A549 (cell line): ENCODE measurements around the gene SPOP. TPM values are rescaled to one million over a fixed set of nuclear protein-coding genes. Genes with fewer than 3 reads are reported as not detected.
A peak's percentile ranks its signal among the peaks of the same experiment; 100 is the strongest.

Experiments used
- ATAC-seq, 2 experiments: fragments of 200-7000 bp in 1 of 2; fragments of >200 bp in 1 of 2; cut with Nextera tagmentation in 1 of 2; cut with Tn5 transposase in 1 of 2; 3 replicates each; pipeline versions ENCODE4 v1.8.0 to v1.9.1; 2018 to 2020; ENCODE audit warnings: mild to moderate bottlenecking in 1 of 2, moderate library complexity in 1 of 2
- CTCF ChIA-PET: fragments of 300-600 bp; sonication (Branson Sonifier 250); formaldehyde crosslinking; extraction: SDS; loops from one replicate; lab custom pipeline; 2021; ENCODE audit warnings: antibody characterized with exemption, inconsistent platforms; lab: Yijun Ruan, JAX
- POLR2A ChIA-PET: fragments of 350-600 bp; formaldehyde crosslinking; extraction: SDS; loops from one replicate; lab custom pipeline; 2021; ENCODE audit warnings: antibody characterized with exemption, inconsistent platforms; lab: Yijun Ruan, JAX
- DNase-seq, 2 experiments: peaks; one replicate each; pipeline versions ENCODE4 v3.0.0 to v3.0.0-alpha.2; 2011 to 2016; ENCODE audit warnings: low read depth in 1 of 2, low spot score in 1 of 2
- FAIRE-seq: peaks from 2 replicates; lab custom pipeline; 2011; peaks lifted over from hg19 to GRCh38; lab: Jason Lieb, UNC
- H3K27ac ChIP-seq, 2 experiments: fragments of >200 bp; sonication (Bioruptor Twin); formaldehyde crosslinking; 3 replicates each; pipeline ENCODE4 v1.5.1; 2016 to 2017
- H3K4me1 ChIP-seq: fragments of >200 bp; sonication (Bioruptor Twin); formaldehyde crosslinking; 3 replicates; pipeline ENCODE4 v1.6.1; 2016
- H3K4me2 ChIP-seq: fragments of >200 bp; sonication (Bioruptor Twin); formaldehyde crosslinking; 3 replicates; pipeline ENCODE4 v1.6.1; 2016
- H3K4me3 ChIP-seq: fragments of >200 bp; sonication (Bioruptor Twin); formaldehyde crosslinking; 3 replicates; pipeline ENCODE4 v1.5.1; 2016
- H3K9me3 ChIP-seq: fragments of >200 bp; sonication (Bioruptor Twin); formaldehyde crosslinking; 3 replicates; pipeline ENCODE4 v1.6.1; 2016
- BHLHE40 ChIP-seq: IDR thresholded peaks from 2 replicates; pipeline ENCODE4 v1.6.1; 2012; ENCODE audit warnings: low read depth, low read length, inconsistent platforms
- CEBPB ChIP-seq, 2 experiments: fragments of >200 bp in 1 of 2; sonication (Bioruptor Twin) in 1 of 2; formaldehyde crosslinking in 1 of 2; IDR thresholded peaks; 2 replicates each; pipeline ENCODE4 v1.6.1; 2012 to 2016
- CHD4 ChIP-seq: fragments of 200-600 bp; sonication (generic); IDR thresholded peaks from 2 replicates; pipeline ENCODE4 v1.6.1; 2016; ENCODE audit warnings: antibody characterized with exemption, mild to moderate bottlenecking, borderline replicate concordance
- E2F6 ChIP-seq: IDR thresholded peaks from 2 replicates; pipeline ENCODE4 v1.6.1; 2012; ENCODE audit warnings: low read depth, borderline replicate concordance
- EHF ChIP-seq: fragments of 250-450 bp; sonication (Bioruptor Pico); IDR thresholded peaks from 2 replicates; pipeline ENCODE4 v1.5.0; 2020; ENCODE audit warnings: mild to moderate bottlenecking
- EHMT2 ChIP-seq: fragments of 200-600 bp; sonication (generic); IDR thresholded peaks from 2 replicates; pipeline ENCODE4 v1.6.1; 2016; ENCODE audit warnings: antibody characterized with exemption, low read depth, mild to moderate bottlenecking, moderate library complexity
- ELK1 ChIP-seq: fragments of 150-350 bp; IDR thresholded peaks from 2 replicates; pipeline ENCODE4 v1.6.1; 2014; ENCODE audit warnings: low read depth, mild to moderate bottlenecking, low read length
- FOSL2 ChIP-seq, 2 experiments: fragments of 450-650 bp in 1 of 2; fragments of >200 bp in 1 of 2; sonication (Bioruptor Twin) in 1 of 2; formaldehyde crosslinking; IDR thresholded peaks; 2 replicates each; pipeline versions ENCODE4 v1.5.0 to v1.6.1; 2016 to 2020; ENCODE audit warnings: mild to moderate bottlenecking in 1 of 2, moderate library complexity in 1 of 2
- HEYL ChIP-seq: fragments of 250-450 bp; sonication (Bioruptor Pico); IDR thresholded peaks from 2 replicates; pipeline ENCODE4 v1.8.0; 2021; ENCODE audit warnings: mild to moderate bottlenecking, moderate library complexity
- HOXA7 ChIP-seq: fragments of 250-450 bp; sonication (Bioruptor Pico); IDR thresholded peaks from 2 replicates; pipeline ENCODE4 v1.5.0; 2020; ENCODE audit warnings: mild to moderate bottlenecking, moderate library complexity
- JUN ChIP-seq, 2 experiments: fragments of >200 bp; sonication (Bioruptor Twin); formaldehyde crosslinking; IDR thresholded peaks; 2 replicates in 1 of 2; 3 replicates in 1 of 2; pipeline ENCODE4 v1.6.1; 2016 to 2017
- JUNB ChIP-seq: fragments of >200 bp; sonication (Bioruptor Twin); formaldehyde crosslinking; IDR thresholded peaks from 2 replicates; pipeline ENCODE4 v1.6.1; 2016
- KDM5A ChIP-seq: fragments of 200-600 bp; sonication (generic); IDR thresholded peaks from 2 replicates; pipeline ENCODE4 v1.6.1; 2016; ENCODE audit warnings: antibody characterized with exemption, mild to moderate bottlenecking
- MAX ChIP-seq: IDR thresholded peaks from 2 replicates; pipeline ENCODE4 v1.6.1; 2012
- POLR2AphosphoS2 ChIP-seq: conservative IDR thresholded peaks from 2 replicates; pipeline ENCODE4 v1.6.1; 2012; ENCODE audit warnings: low read length, improper control_type of control experiment, inconsistent platforms
- RCOR1 ChIP-seq: fragments of 150-350 bp; IDR thresholded peaks from 2 replicates; pipeline ENCODE4 v1.6.1; 2014; ENCODE audit warnings: antibody characterized with exemption, low read length, low read depth
- REST ChIP-seq: fragments of 200-600 bp; sonication (generic); IDR thresholded peaks from 2 replicates; pipeline ENCODE4 v1.6.1; 2016; ENCODE audit warnings: antibody characterized with exemption, mild to moderate bottlenecking, moderate library complexity
- RFX5 ChIP-seq: fragments of 450-650 bp; IDR thresholded peaks from 2 replicates; pipeline ENCODE4 v1.7.1; 2014; ENCODE audit warnings: antibody characterized with exemption, mild to moderate bottlenecking, moderate library complexity
- RNF2 ChIP-seq: fragments of 200-600 bp; sonication (generic); IDR thresholded peaks from 2 replicates; pipeline ENCODE4 v1.6.1; 2016; ENCODE audit warnings: low read depth, mild to moderate bottlenecking, antibody characterized with exemption, moderate library complexity, borderline replicate concordance
- TP53 ChIP-seq: fragments of 250-450 bp; sonication (Bioruptor Pico); IDR thresholded peaks from 2 replicates; pipeline ENCODE4 v1.5.0; 2021; ENCODE audit warnings: mild to moderate bottlenecking, moderate library complexity
- USF2 ChIP-seq: fragments of 450-650 bp; IDR thresholded peaks from 2 replicates; pipeline ENCODE4 v1.6.1; 2014; ENCODE audit warnings: antibody characterized with exemption
- ZC3H11A ChIP-seq: fragments of 450-650 bp; IDR thresholded peaks from 2 replicates; pipeline ENCODE4 v1.6.1; 2014; ENCODE audit warnings: antibody characterized with exemption, mild to moderate bottlenecking
- ZNF302 ChIP-seq: fragments of 250-450 bp; sonication (Bioruptor Pico); IDR thresholded peaks from 2 replicates; pipeline ENCODE4 v1.9.0; 2021; ENCODE audit warnings: inconsistent platforms, mild to moderate bottlenecking, moderate library complexity
- ZSCAN20 ChIP-seq: fragments of 250-450 bp; sonication (Bioruptor Pico); IDR thresholded peaks from 2 replicates; pipeline ENCODE4 v1.8.0; 2022; ENCODE audit warnings: mild to moderate bottlenecking, moderate library complexity
- WGBS: methylation state at CpG from one replicate; pipeline ENCODE4 v1.1.6; 2017; ENCODE audit errors: missing lambda C conversion rate; 5-methylcytosine and 5-hydroxymethylcytosine counted together
- polyA plus RNA-seq, 4 experiments: library from polyadenylated mRNA; depleted of rRNA in 3 of 4; stranded (reverse); fragments of >200 nt; fragmentation: RNase III in 1 of 4; extraction: RNeasy Plus Mini Kit Qiagen cat#74134 plus additional on column Dnase treatment in 1 of 4; gene quantifications; 2 replicates in 3 of 4; 3 replicates in 1 of 4; pipeline ENCODE4 v1.2.3, GENCODE V29; 2011 to 2017

Gene SPOP
- polyA plus RNA-seq, 2 of the 4 experiments (the other 2 are of a cell fraction) = 49.5 to 57.2 TPM

GRCh38 chr17:49577963-49578362, 99.9 kb downstream of the SPOP start:
- POLR2A ChIA-PET = no interaction called here
- no peak for ATAC-seq

GRCh38 chr17:49577650-49577934, 100.3 kb downstream of the SPOP start:
- WGBS = 35% methylated on average over 3 of the region's 3 CpGs
- Histone ChIP-seq H3K4me3 (no peak overlapping the region), H3K9me3 (no peaks in the 10 kb centered on the region), H3K27ac (no peak overlapping the region), H3K4me1 (peaks cover 4% of the 10 kb centered on the region; the same call in 1 of the 3 replicates), H3K4me2 (no peak overlapping the region)
- ChIA-PET POLR2A (no interaction called here), CTCF (interaction anchor here (3.8 to 40.8 kb wide), 4 partner anchors 8 to 420 kb away, joined by 26 to 2008 read pairs (median 176); partner anchors contain the start of gene SLC35B1)
- FAIRE-seq (peak; percentile 32), DNase-seq (no peak), ATAC-seq (no peak)
- no peak for TF ChIP-seq USF2
- no peak for TF ChIP-seq ZSCAN20 (CRISPR knock-in tag)
- no peak for TF ChIP-seq EHF (CRISPR knock-in tag)
- no peak for TF ChIP-seq CHD4
- no peak for TF ChIP-seq E2F6
- TF ChIP-seq REST = no peak
- TF ChIP-seq ELK1 = no peak
- TF ChIP-seq BHLHE40 = no peak
- TF ChIP-seq ZC3H11A = no peak
- TF ChIP-seq JUN (IDR thresholded peaks at IDR 0.05) = no peak
- no peak for TF ChIP-seq HOXA7 (CRISPR knock-in tag)
- TF ChIP-seq KDM5A = no peak
- no peak for TF ChIP-seq JUNB
- no peak for TF ChIP-seq TP53 (CRISPR knock-in tag)
- TF ChIP-seq HEYL (CRISPR knock-in tag) = no peak
- TF ChIP-seq ZNF302 (CRISPR knock-in tag) = no peak
- no peak for TF ChIP-seq CEBPB (IDR thresholded peaks at IDR 0.05)
- no peak for TF ChIP-seq FOSL2 (IDR thresholded peaks at IDR 0.05)
- no peak for TF ChIP-seq FOSL2 (CRISPR knock-in tag; IDR thresholded peaks at IDR 0.05)

More at GRCh38 chr17:49577963-49578362, 99.9 kb downstream of the SPOP start:
- DNase-seq (no peak), FAIRE-seq (no peak)
- Histone ChIP-seq H3K9me3 (no peaks in the 10 kb centered on the region), H3K4me2 (no peak overlapping the region), H3K4me3 (no peak overlapping the region), H3K27ac (no peak overlapping the region), H3K4me1 (peaks cover 4% of the 10 kb centered on the region; the same call in 1 of the 3 replicates)
- TF ChIP-seq RFX5 (no peak), JUNB (no peak), EHMT2 (no peak), RNF2 (no peak), RCOR1 (no peak), MAX (no peak), POLR2AphosphoS2 (no peak), KDM5A (no peak)
- CTCF ChIA-PET = interaction anchor here (1.0 to 40.8 kb wide), 5 partner anchors 9 to 420 kb away, joined by 3 to 2008 read pairs (median 26); partner anchors contain the start of gene SLC35B1
- WGBS = 85% methylated on average over 4 of the region's 4 CpGs
